Tongue (tissue), 2 donors: ENCODE data around the gene LMX1A. TPM values are rescaled to one million over a fixed set of nuclear protein-coding genes. Genes with fewer than 3 reads are reported as not detected.

Experiments used
- DNase-seq: peaks from one replicate; pipeline ENCODE4 v3.0.0-alpha.2; 2015
- total RNA-seq: library from RNA; depleted of rRNA; stranded (reverse); fragments of >200 nt; gene quantifications from one replicate; pipeline ENCODE4 v1.2.3, GENCODE V29; 2014

The LMX1A gene
- total RNA-seq, 1 donor from 2014 or later: 0.72 TPM

GRCh38 chr1:165367375-165367993, 11.0 kb upstream of the LMX1A start:
- peak; percentile 92 for DNase-seq

DNA sequence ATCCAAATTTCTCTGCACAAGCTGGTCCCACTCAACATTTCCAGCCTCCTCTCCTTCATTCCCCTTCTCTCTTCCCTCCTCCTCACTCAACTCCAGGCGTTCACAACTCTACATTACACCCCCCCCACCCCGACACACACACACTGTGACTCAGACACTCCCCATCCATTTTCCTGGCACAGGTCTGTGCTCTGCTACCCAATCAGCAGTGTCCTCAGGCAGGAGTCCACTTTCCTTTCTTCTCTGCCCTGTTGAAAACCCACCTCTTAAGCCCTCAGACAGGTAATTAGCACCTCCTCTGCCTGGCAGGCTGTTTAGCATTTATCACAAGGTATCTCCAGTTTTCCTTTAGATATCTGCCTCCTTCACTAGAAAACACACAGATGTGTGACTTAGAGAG, 8.8 kb upstream of the LMX1A start:
- no peak for DNase-seq

GRCh38 chr1:165364568-165365133, 8.1 kb upstream of the LMX1A start:
- DNase-seq: peak; percentile 90

DNA sequence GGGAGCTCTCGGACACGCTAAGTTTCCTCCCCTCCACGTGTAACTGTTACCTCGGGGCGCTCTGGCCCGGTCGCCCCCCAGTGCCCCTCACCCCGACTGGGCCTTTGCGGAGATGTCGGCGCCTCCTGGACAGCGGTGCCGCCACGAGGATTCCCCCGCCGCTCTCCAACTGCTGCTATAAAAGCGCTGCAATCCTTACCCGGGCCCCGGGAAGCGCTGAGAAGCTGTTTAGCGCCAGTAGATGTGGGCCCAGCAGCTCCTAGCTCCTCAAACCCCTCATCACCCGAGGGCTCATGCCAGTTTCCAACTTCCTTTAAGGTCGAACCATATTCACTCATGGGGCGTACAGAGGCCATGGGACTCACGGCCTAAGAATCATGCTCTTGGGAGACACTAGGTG, 361 bp upstream of the LMX1A start:
- DNase-seq: no peak

GRCh38 chr1:165355139-165355976, 1.2 kb downstream of the LMX1A start:
- no peak for DNase-seq

DNA sequence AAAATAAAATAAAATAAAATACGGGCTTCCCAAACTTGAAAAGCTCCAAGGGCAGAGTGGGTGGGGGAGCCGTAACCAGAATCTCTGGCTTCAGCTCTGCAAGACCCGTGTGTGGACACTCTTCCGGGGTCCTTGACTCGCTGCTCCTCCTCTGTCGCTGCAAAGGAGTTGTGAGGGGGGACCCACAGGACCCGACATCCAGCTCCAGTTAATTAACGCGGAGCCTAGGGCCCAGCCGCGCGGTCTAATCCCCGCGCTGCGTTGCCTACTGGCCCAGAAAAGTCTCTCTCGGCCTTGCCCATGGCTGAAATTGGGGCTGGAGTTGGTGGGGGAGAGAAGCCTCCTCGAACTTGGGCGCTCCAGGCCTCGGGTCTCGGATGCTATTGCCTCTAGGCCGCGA, 1.8 kb downstream of the LMX1A start:
- no peak for DNase-seq

- peak; percentile 37 for DNase-seq
These were observed 2.5 kb downstream of the LMX1A start for GRCh38 chr1:165353731-165354671.

DNA sequence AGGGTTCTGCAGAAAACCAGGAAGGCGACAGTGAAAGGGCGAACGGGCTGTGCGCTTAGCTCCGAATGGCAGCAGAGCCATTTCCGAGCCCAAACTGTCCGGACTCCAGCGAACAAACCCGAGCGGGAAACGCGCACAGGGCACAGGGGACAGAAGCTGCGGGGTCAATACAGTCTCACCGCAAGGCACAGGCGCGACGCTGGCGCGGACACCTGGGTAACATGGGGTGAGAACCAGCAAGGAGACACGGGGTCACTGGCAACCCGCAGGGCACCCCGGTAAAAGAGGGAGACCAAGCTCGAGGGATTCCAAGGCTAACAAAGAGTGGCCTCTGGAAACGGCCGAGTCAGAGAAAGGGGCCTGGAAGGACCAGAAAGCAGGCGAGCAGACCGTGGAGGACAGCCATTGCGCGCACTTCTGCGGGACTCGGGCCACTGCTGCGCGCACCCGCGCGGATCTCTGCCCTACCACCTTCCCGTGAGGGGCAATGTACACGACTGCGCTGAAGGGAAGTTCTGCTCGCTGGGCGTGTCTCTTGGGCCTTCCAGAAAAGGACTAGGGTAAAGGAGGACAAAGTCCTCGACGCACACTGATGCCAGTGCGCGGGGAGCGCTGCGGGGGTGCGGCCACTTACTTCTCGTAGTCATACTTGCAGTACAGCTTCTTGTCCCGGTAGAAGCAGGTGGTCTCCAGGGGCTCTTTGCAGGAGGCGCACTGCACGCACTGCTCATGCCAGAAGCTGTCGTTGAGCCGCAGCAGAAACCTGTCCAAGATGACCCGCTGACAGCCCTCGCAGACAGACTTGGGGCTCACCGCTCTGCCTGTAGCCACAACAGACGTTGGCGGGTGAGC, 3.8 kb downstream of the LMX1A start:
- no peak for DNase-seq

DNA sequence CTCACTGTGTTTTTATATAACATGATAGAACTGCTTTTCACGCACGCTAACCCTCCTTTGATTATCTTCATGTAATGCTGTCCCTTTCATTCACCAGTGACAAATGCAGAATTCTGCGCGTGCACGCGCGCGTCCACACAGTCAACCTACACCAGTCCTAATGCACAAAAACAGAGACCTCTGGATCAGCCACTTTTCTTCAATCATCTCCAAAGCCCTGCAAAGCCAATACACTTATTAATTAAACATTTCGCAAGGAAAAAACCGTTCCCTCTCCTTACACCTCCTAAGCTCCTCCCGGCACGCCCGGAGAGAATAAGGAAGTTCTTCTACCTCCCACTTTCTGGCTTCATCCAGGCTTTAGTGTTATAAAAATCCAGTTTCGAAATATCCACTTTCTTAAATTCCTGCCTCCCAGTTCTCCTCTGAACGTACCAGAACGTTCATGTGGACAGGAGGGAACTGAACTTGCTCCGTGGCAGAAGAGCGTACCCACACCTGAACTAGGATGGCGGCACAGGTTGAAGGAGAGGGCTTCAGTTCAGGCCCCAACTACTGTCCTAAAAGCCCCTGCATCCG, 4.6 kb downstream of the LMX1A start:
- DNase-seq: no peak

DNA sequence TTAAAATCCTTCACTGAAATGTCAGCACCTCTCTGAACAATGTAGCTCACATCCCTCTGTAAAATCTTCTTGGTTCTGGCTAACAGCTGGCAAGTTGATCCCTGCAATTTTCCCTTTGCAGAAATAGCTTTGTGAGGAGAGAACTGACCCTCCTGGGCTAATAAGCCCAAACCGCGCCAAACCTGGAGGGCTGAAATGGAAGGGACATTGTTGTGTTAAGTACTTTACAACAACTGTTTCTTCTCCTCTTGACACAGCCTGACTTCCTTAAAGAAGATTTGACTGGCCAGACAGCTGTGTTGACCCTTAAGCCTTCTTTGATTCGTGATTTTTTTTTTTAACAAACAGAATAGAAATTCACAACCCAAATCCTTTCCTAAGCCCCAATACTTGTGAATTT, 5.7 kb downstream of the LMX1A start:
- peak; percentile 22 for DNase-seq

GRCh38 chr1:165345502-165345901, 11.0 kb downstream of the LMX1A start:
- DNase-seq: no peak

- DNase-seq: peak; percentile 43
These were observed 11.8 kb downstream of the LMX1A start for GRCh38 chr1:165344736-165345135.

DNA sequence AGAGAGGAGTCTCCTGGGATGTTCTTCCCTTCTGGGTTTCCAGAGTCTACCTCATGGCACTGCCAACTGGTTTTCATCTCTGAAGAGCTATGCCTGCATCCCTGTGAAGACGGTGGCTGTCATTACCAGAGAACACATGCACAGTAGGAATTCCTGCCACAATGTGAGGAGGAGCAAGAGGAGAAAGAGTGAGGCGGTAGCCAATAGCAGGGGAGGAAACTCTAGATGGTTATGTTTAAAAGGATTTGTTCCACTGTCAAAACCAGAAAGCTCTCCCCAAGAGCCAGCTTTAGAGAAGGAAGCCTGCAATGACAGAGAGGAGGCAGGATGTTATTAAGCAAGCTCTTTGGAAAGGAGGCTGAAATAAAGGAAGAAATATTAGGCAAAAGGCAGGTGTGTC, 12.3 kb downstream of the LMX1A start:
- peak; percentile 65 for DNase-seq

GRCh38 chr1:165342587-165342986, 13.9 kb downstream of the LMX1A start:
- DNase-seq: peak; percentile 80

- DNase-seq: peak; percentile 83
These were observed 14.3 kb downstream of the LMX1A start for GRCh38 chr1:165342168-165342567.

GRCh38 chr1:165339164-165339563, 17.4 kb downstream of the LMX1A start:
- no peak for DNase-seq

- DNase-seq: no peak
These were observed 26.0 kb downstream of the LMX1A start for GRCh38 chr1:165330483-165330882.

- DNase-seq: no peak
These were observed 27.4 kb downstream of the LMX1A start for GRCh38 chr1:165329104-165329503.

GRCh38 chr1:165328136-165328535, 28.4 kb downstream of the LMX1A start:
- DNase-seq: no peak

GRCh38 chr1:165327538-165327937, 29.0 kb downstream of the LMX1A start:
- no peak for DNase-seq
